ENCODE data around the gene ATP11A.

Gene ATP11A

DNA sequence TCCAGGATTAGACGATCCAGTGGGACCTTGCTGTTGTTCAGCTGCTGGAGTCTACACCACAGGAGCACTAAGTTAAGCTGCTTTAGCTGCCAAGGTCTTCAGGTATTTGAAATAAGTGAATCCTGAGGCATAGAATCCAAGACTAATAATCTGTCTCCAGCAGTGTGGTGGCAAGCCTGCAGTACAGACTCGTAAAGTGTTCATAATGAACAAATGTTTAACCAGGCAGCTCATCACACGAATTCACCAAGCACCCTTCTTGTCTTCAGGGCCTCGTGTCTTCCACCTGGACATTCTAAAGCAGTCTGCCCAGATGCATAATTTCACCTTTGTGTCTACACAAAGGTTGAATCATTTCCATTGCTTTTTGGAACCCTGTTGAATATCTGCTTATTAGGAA lies 5.3 kb downstream of the ATP11A start:
- H3K4me3 ChIP-seq (ENCODE audit: low read depth, low read length): no peak overlapping the region
- ChIA-PET POLR2A (no interaction called here), CTCF (interaction anchor here (0.6 to 0.7 kb wide), 2 partner anchors 198 to 333 kb away, joined by 3 to 4 read pairs; no protein-coding TSS in a partner anchor)
- no peaks in the 10 kb centered on the region for H3K36me3 ChIP-seq (ENCODE audit: control insufficient read depth in 2 of 2, insufficient read depth in 1 of 2, low read length in 2 of 2)
- 0 out of 2 replicates have a peak, but pooled peaks cover 4% of the 10 kb centered on the region for H3K4me1 ChIP-seq (ENCODE audit: control insufficient read depth, insufficient read depth, low read length)
- H3K9me3 ChIP-seq (ENCODE audit: control insufficient read depth, insufficient read depth, low read depth, low read length): no peaks in the 10 kb centered on the region
- no peak overlapping the region for H3K27ac ChIP-seq (ENCODE audit: extremely low read depth, low read depth, low read length)
- no peak for TF ChIP-seq KLF1 (tag by site-specific recombination; IDR thresholded peaks at IDR 0.05)

DNA sequence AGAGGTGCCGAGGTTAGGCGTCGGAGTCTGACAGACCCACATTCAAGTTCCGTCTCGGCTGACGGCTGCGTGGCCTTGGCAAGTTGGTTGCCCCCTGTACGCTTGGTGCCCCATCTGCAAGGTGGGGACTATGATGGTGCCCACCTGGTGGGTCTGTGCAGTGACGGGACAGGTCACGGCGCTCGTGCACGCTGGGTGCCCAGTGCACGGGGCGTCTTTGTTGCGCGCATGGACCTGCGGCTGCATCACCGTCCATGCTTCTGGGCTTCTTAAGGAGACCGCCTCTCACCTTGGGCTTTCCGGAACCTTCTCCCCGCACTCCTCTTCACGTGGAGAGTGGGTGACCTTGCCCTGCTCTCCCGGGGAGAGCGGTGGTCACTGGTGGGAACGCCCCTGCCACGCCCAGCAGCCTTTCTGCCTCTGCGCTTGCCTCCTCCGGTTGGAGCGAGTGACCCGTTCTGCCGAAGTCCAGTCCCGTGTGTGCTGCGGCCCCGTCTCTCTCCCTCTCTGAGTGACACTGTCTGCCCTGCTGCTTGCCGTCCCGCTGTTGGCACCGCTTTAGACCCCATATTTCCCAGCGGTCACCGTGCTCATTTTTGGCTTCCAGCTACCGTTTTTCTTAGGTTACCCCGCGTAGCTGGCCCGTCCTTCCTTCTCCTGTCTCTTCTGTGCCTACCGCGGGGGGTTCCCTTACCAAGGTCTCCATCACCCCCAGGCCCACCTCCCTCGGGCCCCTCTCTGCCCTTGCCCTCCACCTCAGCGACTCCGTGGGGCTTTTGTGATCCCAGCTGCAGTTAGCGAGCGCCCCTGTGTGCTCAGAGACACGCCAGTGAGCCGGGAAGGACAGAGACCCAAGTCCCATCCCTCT lies 6.4 kb downstream of the ATP11A start:
- Histone ChIP-seq H3K4me3 (ENCODE audit: low read depth, low read length) (no peak overlapping the region), H3K4me1 (ENCODE audit: control insufficient read depth, insufficient read depth, low read length) (0 out of 2 replicates have a peak, but pooled peaks cover 4% of the 10 kb centered on the region), H3K9me3 (ENCODE audit: control insufficient read depth, insufficient read depth, low read depth, low read length) (no peaks in the 10 kb centered on the region), H3K27ac (ENCODE audit: extremely low read depth, low read depth, low read length) (no peak overlapping the region), H3K36me3 (ENCODE audit: control insufficient read depth in 2 of 2, insufficient read depth in 1 of 2, low read length in 2 of 2) (no peaks in the 10 kb centered on the region)
- CTCF ChIA-PET: interaction anchor here (0.7 kb wide), 1 partner anchor 14 kb away, joined by 3 read pairs; no protein-coding TSS in a partner anchor
- POLR2A ChIA-PET: no interaction called here
- TF ChIP-seq ZBTB21 (tag by site-specific recombination; IDR thresholded peaks at IDR 0.05) (no peak), ZNF600 (tag by site-specific recombination; IDR thresholded peaks at IDR 0.05) (peak; percentile 74; the same call in 1 of the 2 replicates)

DNA sequence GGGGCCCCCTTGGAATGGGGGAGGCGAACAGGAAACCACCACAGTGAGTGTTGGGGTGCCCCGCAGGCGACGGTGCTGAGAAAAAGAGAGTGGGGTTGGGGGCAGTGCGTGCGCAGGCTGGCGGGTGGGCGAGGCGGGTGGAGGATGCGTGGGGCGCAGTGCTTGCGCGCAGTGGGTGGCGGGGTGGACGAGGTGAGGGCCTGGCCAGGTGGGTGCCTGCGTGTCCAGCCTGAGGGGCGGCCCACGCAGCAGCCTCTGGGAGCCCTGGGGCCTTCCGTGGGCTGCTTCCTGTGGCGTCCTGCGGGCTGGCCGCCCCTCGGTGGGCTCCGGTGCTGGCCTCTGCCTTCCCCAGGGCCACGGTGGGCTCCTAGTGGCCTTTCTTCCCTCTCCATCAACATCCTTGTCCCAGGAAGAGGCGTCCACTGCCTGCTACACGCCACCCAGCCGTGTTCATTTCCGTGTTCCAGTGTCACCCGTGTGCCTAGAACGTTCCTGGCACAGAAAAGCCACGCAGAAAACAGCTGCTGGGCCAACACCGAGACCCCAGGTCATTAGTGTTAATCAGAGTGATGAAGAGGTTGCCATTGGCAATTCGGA lies 7.1 kb downstream of the ATP11A start:
- Histone ChIP-seq H3K4me1 (ENCODE audit: control insufficient read depth, insufficient read depth, low read length) (0 out of 2 replicates have a peak, but pooled peaks cover 4% of the 10 kb centered on the region), H3K9me3 (ENCODE audit: control insufficient read depth, insufficient read depth, low read depth, low read length) (no peaks in the 10 kb centered on the region), H3K36me3 (ENCODE audit: control insufficient read depth in 2 of 2, insufficient read depth in 1 of 2, low read length in 2 of 2) (no peaks in the 10 kb centered on the region), H3K27ac (ENCODE audit: extremely low read depth, low read depth, low read length) (no peak overlapping the region), H3K4me3 (ENCODE audit: low read depth, low read length) (no peak overlapping the region)
- TF ChIP-seq, protein P1, sequence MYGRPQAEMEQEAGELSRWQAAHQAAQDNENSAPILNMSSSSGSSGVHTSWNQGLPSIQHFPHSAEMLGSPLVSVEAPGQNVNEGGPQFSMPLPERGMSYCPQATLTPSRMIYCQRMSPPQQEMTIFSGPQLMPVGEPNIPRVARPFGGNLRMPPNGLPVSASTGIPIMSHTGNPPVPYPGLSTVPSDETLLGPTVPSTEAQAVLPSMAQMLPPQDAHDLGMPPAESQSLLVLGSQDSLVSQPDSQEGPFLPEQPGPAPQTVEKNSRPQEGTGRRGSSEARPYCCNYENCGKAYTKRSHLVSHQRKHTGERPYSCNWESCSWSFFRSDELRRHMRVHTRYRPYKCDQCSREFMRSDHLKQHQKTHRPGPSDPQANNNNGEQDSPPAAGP (tag by site-specific recombination; IDR thresholded peaks at IDR 0.05): no peak
- TF ChIP-seq ZNF670 (tag by site-specific recombination; IDR thresholded peaks at IDR 0.05; ENCODE audit: low read depth) (no peak), ZNF776 (tag by site-specific recombination; IDR thresholded peaks at IDR 0.05; ENCODE audit: borderline replicate concordance) (no peak)
- ChIA-PET POLR2A (no interaction called here), CTCF (no interaction called here)

DNA sequence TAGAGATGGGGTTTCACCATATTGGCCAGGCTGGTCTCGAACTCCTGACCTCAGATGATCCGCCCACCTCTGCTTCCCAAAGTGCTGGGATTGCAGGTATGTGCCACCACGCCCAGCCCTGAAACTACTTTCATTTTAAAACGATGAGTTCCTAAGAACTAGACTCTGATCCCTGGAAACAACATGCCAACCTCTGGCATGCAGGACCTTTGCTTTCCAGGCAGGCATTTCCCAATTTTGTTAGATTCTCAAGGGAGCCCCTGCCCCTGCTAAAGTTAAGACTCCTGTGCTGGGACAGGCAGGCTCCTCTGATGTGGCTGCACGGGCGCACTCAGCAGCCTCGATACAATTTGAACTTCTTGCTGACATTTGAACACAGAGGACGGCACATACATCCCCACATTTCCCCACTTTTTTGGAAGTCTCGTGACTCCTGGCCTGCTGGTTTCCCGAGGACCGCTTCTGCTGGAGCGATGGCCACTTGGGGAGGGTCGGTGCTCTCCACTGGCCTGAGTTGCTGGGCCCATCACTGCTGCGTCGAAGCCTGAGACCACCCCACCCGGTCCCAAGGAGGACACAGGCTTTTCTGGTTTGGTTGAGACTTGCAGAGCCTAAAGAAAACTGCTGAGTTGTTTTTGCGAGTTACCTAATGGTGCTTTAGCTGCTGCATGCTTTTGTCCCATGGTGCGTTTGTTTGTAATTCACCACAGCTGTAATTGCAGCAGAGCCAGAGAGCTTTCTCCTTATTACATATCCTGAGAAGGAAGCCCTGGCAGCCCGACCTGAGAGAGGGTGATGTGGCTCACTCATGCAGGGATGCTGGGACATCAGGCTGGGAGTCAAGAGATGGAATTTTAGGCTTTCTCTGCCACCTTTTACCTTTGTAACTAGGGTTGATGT lies 8.2 kb downstream of the ATP11A start:
- POLR2A ChIA-PET: no interaction called here
- H3K27ac ChIP-seq (ENCODE audit: extremely low read depth, low read depth, low read length): no peak overlapping the region
- no peak overlapping the region for H3K4me3 ChIP-seq (ENCODE audit: low read depth, low read length)
- TF ChIP-seq ZBTB17 (tag by site-specific recombination; IDR thresholded peaks at IDR 0.05) (no peak), ZNF473 (tag by site-specific recombination; IDR thresholded peaks at IDR 0.05) (no peak), KLF1 (tag by site-specific recombination; IDR thresholded peaks at IDR 0.05) (no peak), ZNF24 (tag by site-specific recombination; IDR thresholded peaks at IDR 0.05) (no peak), HOXA7 (CRISPR knock-in tag; IDR thresholded peaks at IDR 0.05; ENCODE audit: borderline replicate concordance) (no peak), ZIC2 (tag by site-specific recombination; IDR thresholded peaks at IDR 0.05) (peak; percentile 62)
- TF ChIP-seq, protein P2, sequence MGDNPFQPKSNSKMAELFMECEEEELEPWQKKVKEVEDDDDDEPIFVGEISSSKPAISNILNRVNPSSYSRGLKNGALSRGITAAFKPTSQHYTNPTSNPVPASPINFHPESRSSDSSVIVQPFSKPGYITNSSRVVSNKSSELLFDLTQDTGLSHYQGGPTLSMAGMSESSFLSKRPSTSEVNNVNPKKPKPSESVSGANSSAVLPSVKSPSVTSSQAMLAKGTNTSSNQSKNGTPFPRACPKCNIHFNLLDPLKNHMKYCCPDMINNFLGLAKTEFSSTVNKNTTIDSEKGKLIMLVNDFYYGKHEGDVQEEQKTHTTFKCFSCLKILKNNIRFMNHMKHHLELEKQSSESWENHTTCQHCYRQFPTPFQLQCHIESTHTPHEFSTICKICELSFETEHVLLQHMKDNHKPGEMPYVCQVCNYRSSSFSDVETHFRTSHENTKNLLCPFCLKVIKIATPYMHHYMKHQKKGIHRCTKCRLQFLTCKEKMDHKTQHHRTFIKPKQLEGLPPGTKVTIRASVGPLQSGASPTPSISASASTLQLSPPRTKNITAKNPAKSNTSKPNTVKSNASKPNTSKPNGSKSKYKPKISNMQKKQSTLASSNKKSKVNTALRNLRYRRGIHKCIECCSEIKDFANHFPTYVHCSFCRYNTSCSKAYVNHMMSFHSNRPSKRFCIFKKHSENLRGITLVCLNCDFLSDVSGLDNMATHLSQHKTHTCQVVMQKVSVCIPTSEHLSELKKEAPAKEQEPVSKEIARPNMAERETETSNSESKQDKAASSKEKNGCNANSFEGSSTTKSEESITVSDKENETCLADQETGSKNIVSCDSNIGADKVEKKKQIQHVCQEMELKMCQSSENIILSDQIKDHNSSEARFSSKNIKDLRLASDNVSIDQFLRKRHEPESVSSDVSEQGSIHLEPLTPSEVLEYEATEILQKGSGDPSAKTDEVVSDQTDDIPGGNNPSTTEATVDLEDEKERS (tag by site-specific recombination; IDR thresholded peaks at IDR 0.05): no peak
- TF ChIP-seq, protein P3, sequence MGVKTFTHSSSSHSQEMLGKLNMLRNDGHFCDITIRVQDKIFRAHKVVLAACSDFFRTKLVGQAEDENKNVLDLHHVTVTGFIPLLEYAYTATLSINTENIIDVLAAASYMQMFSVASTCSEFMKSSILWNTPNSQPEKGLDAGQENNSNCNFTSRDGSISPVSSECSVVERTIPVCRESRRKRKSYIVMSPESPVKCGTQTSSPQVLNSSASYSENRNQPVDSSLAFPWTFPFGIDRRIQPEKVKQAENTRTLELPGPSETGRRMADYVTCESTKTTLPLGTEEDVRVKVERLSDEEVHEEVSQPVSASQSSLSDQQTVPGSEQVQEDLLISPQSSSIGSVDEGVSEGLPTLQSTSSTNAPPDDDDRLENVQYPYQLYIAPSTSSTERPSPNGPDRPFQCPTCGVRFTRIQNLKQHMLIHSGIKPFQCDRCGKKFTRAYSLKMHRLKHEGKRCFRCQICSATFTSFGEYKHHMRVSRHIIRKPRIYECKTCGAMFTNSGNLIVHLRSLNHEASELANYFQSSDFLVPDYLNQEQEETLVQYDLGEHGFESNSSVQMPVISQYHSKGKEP (tag by site-specific recombination; IDR thresholded peaks at IDR 0.05): peak; percentile 93
- H3K4me1 ChIP-seq (ENCODE audit: control insufficient read depth, insufficient read depth, low read length): peaks cover 7% of the 10 kb centered on the region
- CTCF ChIA-PET: no interaction called here
- H3K9me3 ChIP-seq (ENCODE audit: control insufficient read depth, insufficient read depth, low read depth, low read length): no peaks in the 10 kb centered on the region
- H3K36me3 ChIP-seq (ENCODE audit: control insufficient read depth in 2 of 2, insufficient read depth in 1 of 2, low read length in 2 of 2): no peaks in the 10 kb centered on the region

Measured in HEK293 (cell line).